T-cell (primary cell): Measurements from ENCODE around the gene EXOC4. TPM values are rescaled to one million over a fixed set of nuclear protein-coding genes. Genes with fewer than 3 reads are reported as not detected.

Source experiments
- ATAC-seq, 4 experiments: fragments of 200-7000 bp in 3 of 4; fragments of 150-1000 bp in 1 of 4; cut with Tn5 transposase; replicated peaks in 1 of 4; 1 replicate in 3 of 4; 2 replicates in 1 of 4; pipeline ENCODE4 v1.10.0; 2021; ENCODE audit warnings: moderate library complexity in 3 of 4, mild to moderate bottlenecking in 2 of 4, moderate number of reproducible peaks in 1 of 4
- CTCF ChIA-PET, 2 donors: fragments of 300-600 bp; sonication (Branson Sonifier 250); formaldehyde crosslinking; loops; one replicate each; lab custom pipeline; 2022; ENCODE audit warnings: antibody characterized with exemption in 2 of 2; lab: Charles Lee
- POLR2A ChIA-PET, 2 donors: fragments of 300-600 bp; sonication (Branson Sonifier 250); formaldehyde crosslinking; loops; one replicate each; lab custom pipeline; 2022; ENCODE audit warnings: antibody characterized with exemption in 2 of 2; lab: Charles Lee
- DNase-seq, 35 experiments: peaks; one replicate each; pipeline versions ENCODE4 v3.0.0 to v3.0.0-alpha.2; 2013 to 2023
- H3K27ac ChIP-seq: one replicate; pipeline ENCODE4 v1.5.1; 2013; ENCODE audit warnings: low read length
- H3K27me3 ChIP-seq, 2 experiments: replicated peaks in 1 of 2; 1 replicate in 1 of 2; 2 replicates in 1 of 2; pipeline versions ENCODE4 v1.6.1 to v1.7.0; 2013; ENCODE audit warnings: low read length in 1 of 2, mixed read lengths in 1 of 2; ENCODE audit not compliant: control insufficient read depth in 2 of 2, insufficient read depth in 2 of 2; ENCODE audit errors: extremely low read depth in 1 of 2
- H3K36me3 ChIP-seq, 2 donors: 1 replicate in 1 of 2; 2 replicates in 1 of 2; pipeline versions ENCODE4 v1.6.1 to v1.7.0; 2013; ENCODE audit warnings: low read length in 1 of 2; ENCODE audit not compliant: control insufficient read depth in 2 of 2, insufficient read depth in 1 of 2; ENCODE audit errors: extremely low read depth in 1 of 2
- H3K4me1 ChIP-seq, 2 experiments: 1 replicate in 1 of 2; 2 replicates in 1 of 2; pipeline versions ENCODE4 v1.6.1 to v1.7.0; 2013; ENCODE audit warnings: low read length in 2 of 2, mixed read lengths in 1 of 2; ENCODE audit not compliant: insufficient read depth in 2 of 2, control insufficient read depth in 1 of 2; ENCODE audit errors: extremely low read depth in 1 of 2
- H3K4me3 ChIP-seq, 2 donors: 1 replicate in 1 of 2; 2 replicates in 1 of 2; pipeline versions ENCODE4 v1.5.1 to v1.7.0; 2013; ENCODE audit warnings: mild to moderate bottlenecking in 2 of 2, low read length in 1 of 2, moderate library complexity in 1 of 2; ENCODE audit not compliant: control insufficient read depth in 1 of 2; ENCODE audit errors: extremely low read depth in 1 of 2
- H3K9me3 ChIP-seq: 2 replicates; pipeline ENCODE4 v1.7.0; 2013
- H3K27ac Mint-ChIP-seq, 2 donors: one replicate each; pipeline ENCODE4 v1.8.0; 2020 to 2021; ENCODE audit warnings: mild to moderate bottlenecking in 2 of 2, mixed read lengths in 2 of 2
- H3K27me3 Mint-ChIP-seq, 2 donors: one replicate each; pipeline ENCODE4 v1.8.0; 2021 to 2022; ENCODE audit warnings: mixed read lengths in 2 of 2
- H3K36me3 Mint-ChIP-seq: one replicate; pipeline ENCODE4 v1.8.0; 2021; ENCODE audit warnings: mixed read lengths
- H3K4me1 Mint-ChIP-seq, 3 donors: one replicate each; pipeline ENCODE4 v1.8.0; 2020 to 2022; ENCODE audit warnings: mixed read lengths in 3 of 3, mild to moderate bottlenecking in 1 of 3
- H3K4me3 Mint-ChIP-seq, 3 donors: one replicate each; pipeline ENCODE4 v1.8.0; 2020 to 2022; ENCODE audit warnings: mild to moderate bottlenecking in 3 of 3, mixed read lengths in 3 of 3, moderate library complexity in 3 of 3
- H3K9me3 Mint-ChIP-seq, 3 donors: one replicate each; pipeline ENCODE4 v1.8.0; 2020 to 2022; ENCODE audit warnings: mixed read lengths in 3 of 3
- WGBS: methylation state at CpG from one replicate; pipeline ENCODE4 v1.1.5; 2013; ENCODE audit warnings: missing lambda C conversion rate; ENCODE audit not compliant: insufficient coverage; 5-methylcytosine and 5-hydroxymethylcytosine counted together
- total RNA-seq, 35 experiments: library from RNA in 6 of 35; stranded (reverse) in 6 of 35; fragments of 120-200 nt in 1 of 35; gene quantifications; one replicate each; pipeline versions ENCODE4 v1.2.1 to v1.2.4 and lab custom pipeline; 2013 to 2026

The EXOC4 gene
- total RNA-seq, 5 donors from 2014 or later (not counting 1 experiment from before 2014, with no cell fraction given), result 58.2 to 108 (median 64.8) TPM

GRCh38 chr7:134058521-134058920 is 805.6 kb downstream of the EXOC4 start:
- CTCF ChIA-PET, result no interaction called here

DNA sequence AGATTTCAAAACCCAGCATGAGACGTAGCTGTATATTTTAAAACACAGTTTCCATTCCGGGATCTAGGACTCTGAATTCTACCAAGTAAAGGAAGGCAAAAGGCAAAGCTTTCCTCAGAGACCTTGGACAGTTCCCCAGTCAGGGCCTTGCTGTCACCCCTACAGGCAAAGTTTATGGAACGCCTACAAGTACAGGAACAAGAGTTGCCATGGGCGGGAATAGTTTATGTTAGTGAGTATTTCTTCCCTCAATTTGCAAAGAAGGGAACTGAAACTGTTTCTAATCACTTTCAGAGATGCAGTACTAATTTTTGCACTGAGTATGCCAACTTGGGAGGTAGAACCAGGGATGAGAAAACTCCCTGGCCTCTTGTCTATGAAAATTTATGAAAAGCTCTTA is 806.1 kb downstream of the EXOC4 start:
- CTCF ChIA-PET, result no interaction called here

More at GRCh38 chr7:134058521-134058920, 805.6 kb downstream of the EXOC4 start:
- no peaks in the 10 kb centered on the region for H3K9me3 ChIP-seq
- Mint-ChIP-seq H3K36me3 (peaks cover 54% of the 10 kb centered on the region), H3K4me3 (no peak overlapping the region), H3K27me3 (no peaks in the 10 kb centered on the region), H3K27ac (no peak overlapping the region), H3K4me1 (no peaks in the 10 kb centered on the region), H3K9me3 (no peaks in the 10 kb centered on the region)
- no peak overlapping the region for H3K27ac ChIP-seq
- peaks cover 0 to 5% of the 10 kb centered on the region in 2 donors for H3K36me3 ChIP-seq
- DNase-seq, result no peak
- ATAC-seq, result no peak
- no CpG with 5 or more reads among the region's 3 CpGs for WGBS
- POLR2A ChIA-PET, result no interaction called here
- H3K4me1 ChIP-seq, result no peaks in the 10 kb centered on the region
- H3K27me3 ChIP-seq, result no peaks in the 10 kb centered on the region
- H3K4me3 ChIP-seq, result no peak overlapping the region

DNA sequence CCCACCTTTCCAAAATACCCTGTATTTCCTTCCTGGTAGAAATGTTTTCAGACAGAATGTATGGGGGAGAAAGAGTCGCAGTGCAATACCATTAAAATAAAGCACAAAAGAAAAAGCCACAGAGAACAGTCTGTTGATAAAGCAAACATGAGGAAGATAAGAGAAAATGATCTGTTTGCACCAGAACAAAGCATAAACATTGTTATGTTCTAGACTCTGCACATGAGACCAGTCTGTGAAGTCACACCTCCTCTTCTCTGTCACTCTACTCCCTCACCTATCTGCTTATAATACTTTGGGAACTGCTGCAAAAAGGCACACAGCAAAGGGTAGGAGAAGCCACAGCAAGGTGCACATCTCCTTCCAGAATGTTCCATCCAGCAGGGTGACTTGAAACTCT is 807.0 kb downstream of the EXOC4 start:
- H3K36me3 ChIP-seq, result peaks cover 0 to 5% of the 10 kb centered on the region in 2 donors
- Mint-ChIP-seq H3K27me3 (no peaks in the 10 kb centered on the region), H3K4me3 (no peak overlapping the region), H3K27ac (no peak overlapping the region), H3K9me3 (peaks cover 0 to 1% (median 0%) of the 10 kb centered on the region in 3 donors), H3K36me3 (peaks cover 59% of the 10 kb centered on the region), H3K4me1 (no peaks in the 10 kb centered on the region)
- WGBS, result no CpG with 5 or more reads among the region's 1 CpG
- H3K4me1 ChIP-seq, result no peaks in the 10 kb centered on the region
- H3K4me3 ChIP-seq, result no peak overlapping the region
- DNase-seq (no peak), ATAC-seq (no peak)
- H3K27ac ChIP-seq, result no peak overlapping the region
- H3K27me3 ChIP-seq, result no peaks in the 10 kb centered on the region
- ChIA-PET CTCF (no interaction called here), POLR2A (no interaction called here)
- no peaks in the 10 kb centered on the region for H3K9me3 ChIP-seq

More for the DNA sequence above, 806.1 kb downstream of the EXOC4 start:
- peaks cover 0 to 5% of the 10 kb centered on the region in 2 donors for H3K36me3 ChIP-seq
- DNase-seq (no peak), ATAC-seq (no peak)
- H3K4me3 ChIP-seq, result no peak overlapping the region
- H3K27me3 Mint-ChIP-seq, result no peaks in the 10 kb centered on the region
- H3K27ac Mint-ChIP-seq, result no peak overlapping the region
- no peaks in the 10 kb centered on the region for H3K4me1 ChIP-seq
- no peak overlapping the region for H3K4me3 Mint-ChIP-seq
- POLR2A ChIA-PET, result no interaction called here
- H3K4me1 Mint-ChIP-seq, result no peaks in the 10 kb centered on the region
- 100% methylated on average over 2 of the region's 4 CpGs for WGBS
- no peaks in the 10 kb centered on the region for H3K27me3 ChIP-seq
- H3K9me3 ChIP-seq, result no peaks in the 10 kb centered on the region
- H3K36me3 Mint-ChIP-seq, result peaks cover 57% of the 10 kb centered on the region
- H3K9me3 Mint-ChIP-seq, result no peaks in the 10 kb centered on the region
- no peak overlapping the region for H3K27ac ChIP-seq

- no peaks in the 10 kb centered on the region for H3K4me1 ChIP-seq
- Mint-ChIP-seq H3K4me1 (no peaks in the 10 kb centered on the region), H3K27ac (no peak overlapping the region), H3K36me3 (peaks cover 61% of the 10 kb centered on the region), H3K9me3 (peaks cover 0 to 4% (median 0%) of the 10 kb centered on the region in 3 donors), H3K27me3 (no peaks in the 10 kb centered on the region), H3K4me3 (no peak overlapping the region)
- no peak overlapping the region for H3K27ac ChIP-seq
- ChIA-PET POLR2A (no interaction called here), CTCF (no interaction called here)
- no CpG with 5 or more reads among the region's 3 CpGs for WGBS
- no peaks in the 10 kb centered on the region for H3K9me3 ChIP-seq
- no peak overlapping the region for H3K4me3 ChIP-seq
- peaks cover 2 to 5% of the 10 kb centered on the region in 2 donors for H3K36me3 ChIP-seq
- H3K27me3 ChIP-seq, result no peaks in the 10 kb centered on the region
- no peak for DNase-seq
- no peak for ATAC-seq
Measured at GRCh38 chr7:134060874-134061273, 808.0 kb downstream of the EXOC4 start.

- no peak for ATAC-seq
- 96% methylated on average over 4 of the region's 4 CpGs for WGBS
- Mint-ChIP-seq H3K4me3 (no peak overlapping the region), H3K36me3 (peaks cover 61% of the 10 kb centered on the region), H3K9me3 (peaks cover 0 to 4% (median 0%) of the 10 kb centered on the region in 3 donors), H3K27me3 (no peaks in the 10 kb centered on the region), H3K4me1 (no peaks in the 10 kb centered on the region), H3K27ac (no peak overlapping the region)
- Histone ChIP-seq H3K4me1 (no peaks in the 10 kb centered on the region), H3K4me3 (no peak overlapping the region), H3K27ac (no peak overlapping the region), H3K9me3 (no peaks in the 10 kb centered on the region), H3K36me3 (peaks cover 5% of the 10 kb centered on the region in 2 donors), H3K27me3 (no peaks in the 10 kb centered on the region)
- no peak for DNase-seq
- ChIA-PET CTCF (no interaction called here), POLR2A (no interaction called here)
Measured at GRCh38 chr7:134062460-134062859, 809.6 kb downstream of the EXOC4 start.

GRCh38 chr7:134065415-134065814 is 812.5 kb downstream of the EXOC4 start:
- Mint-ChIP-seq H3K27ac (no peak overlapping the region), H3K27me3 (no peaks in the 10 kb centered on the region)
- 100% methylated on average over 4 of the region's 4 CpGs for WGBS

More at GRCh38 chr7:134065415-134065814, 812.5 kb downstream of the EXOC4 start:
- Histone ChIP-seq H3K4me3 (no peak overlapping the region), H3K27ac (no peak overlapping the region), H3K27me3 (no peaks in the 10 kb centered on the region), H3K4me1 (no peaks in the 10 kb centered on the region), H3K36me3 (peaks cover 5% of the 10 kb centered on the region in 2 donors), H3K9me3 (no peaks in the 10 kb centered on the region)
- Mint-ChIP-seq H3K9me3 (peaks cover 0 to 4% (median 0%) of the 10 kb centered on the region in 3 donors), H3K4me1 (no peaks in the 10 kb centered on the region), H3K4me3 (no peak overlapping the region), H3K36me3 (peaks cover 69% of the 10 kb centered on the region)
- DNase-seq (no peak), ATAC-seq (no peak)
- ChIA-PET POLR2A (interaction anchor here in 1 of 2 donors (0.7 kb wide), 1 partner anchor 13 kb away, joined by 3 read pairs; no protein-coding TSS in a partner anchor), CTCF (no interaction called here)
